SH-SY5Y (cell line): ENCODE data around the gene RAVER2.

Experiments
- GATA2 ChIP-seq: IDR thresholded peaks from 2 replicates; pipeline ENCODE4 v1.6.1; 2011; ENCODE audit warnings: mild to moderate bottlenecking, low read depth, low read length
- GATA3 ChIP-seq: IDR thresholded peaks from 2 replicates; pipeline ENCODE4 v1.6.1; 2011; ENCODE audit warnings: low read depth, mild to moderate bottlenecking, low read length, moderate library complexity

DNA sequence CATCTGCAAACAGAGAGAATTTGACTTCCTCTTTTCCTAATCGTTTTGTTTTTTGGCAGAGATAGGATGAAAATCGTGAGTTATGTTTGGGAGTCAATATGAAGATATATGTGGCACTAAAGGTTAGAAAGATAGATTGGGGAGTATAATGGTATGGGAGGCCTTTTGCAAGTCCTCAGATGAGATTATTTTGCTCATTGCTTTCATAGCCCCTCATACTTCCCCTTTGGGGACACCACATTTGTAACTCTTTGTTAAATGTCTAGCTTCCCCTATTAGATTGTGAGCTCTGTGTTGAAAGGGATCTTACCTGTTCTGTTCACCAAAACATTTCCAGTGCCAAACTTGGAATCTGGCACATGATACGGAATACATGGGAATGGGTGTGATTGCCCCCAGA, 30.2 kb downstream of the RAVER2 start:
- TF ChIP-seq GATA2 (no peak), GATA3 (no peak)
